ENCODE results near the gene SSTR5.

The SSTR5 gene

DNA sequence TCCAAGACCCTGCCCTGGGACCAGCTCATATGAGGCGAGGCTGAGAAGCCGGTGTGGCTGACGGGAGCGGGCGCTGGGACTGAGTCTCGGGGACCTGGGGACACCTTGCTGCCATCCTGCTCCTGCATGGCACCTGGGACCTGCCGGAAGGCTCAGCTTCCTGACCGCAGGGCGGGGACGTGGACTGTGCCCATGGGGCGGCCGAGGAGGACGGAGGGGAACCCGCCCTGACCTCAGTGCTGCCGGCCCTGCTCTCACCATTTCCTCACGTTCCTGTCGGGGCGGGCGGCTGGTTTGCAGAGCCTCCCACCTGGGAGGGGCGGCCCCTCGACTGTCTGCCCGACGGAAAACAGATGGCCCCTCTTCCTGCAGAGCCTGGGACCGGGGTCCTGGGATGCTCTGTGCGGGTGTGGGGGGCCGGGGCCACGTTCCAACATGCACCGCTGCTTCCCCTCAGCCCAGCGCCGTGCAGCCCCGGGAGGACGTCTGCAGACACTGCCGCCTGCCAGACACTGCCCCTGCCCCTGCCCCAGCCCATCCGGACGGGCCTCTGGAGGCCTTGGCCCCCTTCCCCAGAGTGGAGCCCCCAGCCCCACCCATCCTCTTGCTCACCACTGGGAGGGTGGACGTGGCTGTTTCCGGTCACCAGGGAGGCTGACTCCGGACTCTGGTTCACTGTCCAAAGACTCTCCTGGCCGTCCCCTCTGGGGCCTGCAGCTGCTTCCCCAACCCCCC, 43.9 kb upstream of the SSTR5 start:
- no peak overlapping the region for H3K4me3 ChIP-seq
- H3K4me1 ChIP-seq: peaks cover 0 to 31% (median 25%) of the 10 kb centered on the region in 10 experiments; a peak in 16 of 20 replicates
- no peak for TF ChIP-seq Cebpa-rat (IDR thresholded peaks at IDR 0.05)
- H3K9me3 ChIP-seq (replicated peaks in 1 of 11): peaks cover 0 to 15% (median 9%) of the 10 kb centered on the region in 11 experiments; a peak in 11 of 22 replicates
- H3K36me3 ChIP-seq: no peaks in the 10 kb centered on the region
- peaks cover 84 to 100% (median 89%) of the 10 kb centered on the region in 11 experiments for H3K27me3 ChIP-seq
- no peak overlapping the region for H3K9ac ChIP-seq
- H3K4me2 ChIP-seq: peak overlapping the region in 7 of 11 experiments; percentile 12 to 74 (median 39); a peak in 9 of 22 replicates
- H3K27ac ChIP-seq: no peak overlapping the region
- H4K20me1 ChIP-seq: peaks cover 0 to 83% (median 39%) of the 10 kb centered on the region in 11 experiments; a peak in 17 of 22 replicates

DNA sequence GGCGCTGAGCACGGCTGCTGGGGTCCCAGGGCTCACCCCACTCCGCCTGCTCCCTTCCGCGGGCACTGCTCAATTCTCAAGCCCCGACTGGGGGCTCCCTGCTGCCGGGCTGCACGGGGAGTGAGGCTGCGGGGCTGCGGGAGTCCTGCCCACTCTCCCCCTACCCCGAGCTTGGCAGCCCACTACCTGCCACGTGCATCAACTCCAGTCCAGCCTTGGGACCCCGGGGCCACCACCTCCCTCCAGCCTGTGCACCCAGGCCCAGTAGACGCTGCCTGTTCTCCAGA, 43.3 kb upstream of the SSTR5 start:
- Histone ChIP-seq H3K9ac (no peak overlapping the region), H3K4me1 (peaks cover 0 to 31% (median 25%) of the 10 kb centered on the region in 10 experiments; a peak in 16 of 20 replicates), H3K4me2 (peak overlapping the region in 5 of 11 experiments; percentile 28 to 74 (median 43); a peak in 9 of 22 replicates), H3K27me3 (peaks cover 79 to 95% (median 84%) of the 10 kb centered on the region in 11 experiments), H3K4me3 (no peak overlapping the region), H3K9me3 (replicated peaks in 1 of 11) (peaks cover 0 to 20% (median 12%) of the 10 kb centered on the region in 11 experiments; a peak in 11 of 22 replicates), H3K36me3 (no peaks in the 10 kb centered on the region), H3K27ac (no peak overlapping the region), H4K20me1 (peaks cover 0 to 78% (median 37%) of the 10 kb centered on the region in 11 experiments; a peak in 17 of 22 replicates)
- no peak for TF ChIP-seq Cebpa-rat (IDR thresholded peaks at IDR 0.05)

- Histone ChIP-seq H3K27ac (no peak overlapping the region), H4K20me1 (peaks cover 0 to 72% (median 33%) of the 10 kb centered on the region in 11 experiments; a peak in 17 of 22 replicates), H3K27me3 (peaks cover 69 to 94% (median 79%) of the 10 kb centered on the region in 11 experiments), H3K4me1 (peaks cover 0 to 31% (median 25%) of the 10 kb centered on the region in 10 experiments; a peak in 16 of 20 replicates), H3K9me3 (replicated peaks in 1 of 11) (peaks cover 0 to 22% (median 12%) of the 10 kb centered on the region in 11 experiments; a peak in 11 of 22 replicates), H3K4me3 (peak overlapping the region in 1 of 10 experiments; percentile 38; a peak in 2 of 20 replicates), H3K36me3 (no peaks in the 10 kb centered on the region), H3K4me2 (peak overlapping the region; percentile 3 to 75 (median 64); a peak in 18 of 22 replicates), H3K9ac (no peak overlapping the region)
- TF ChIP-seq Cebpa-rat (IDR thresholded peaks at IDR 0.05): no peak
Observed at GRCh38 chr16:1030473-1030901, 42.1 kb upstream of the SSTR5 start.

- Histone ChIP-seq H4K20me1 (peaks cover 0 to 72% (median 37%) of the 10 kb centered on the region in 11 experiments; a peak in 17 of 22 replicates), H3K27me3 (peaks cover 67 to 94% (median 79%) of the 10 kb centered on the region in 11 experiments), H3K4me1 (peaks cover 9 to 39% (median 33%) of the 10 kb centered on the region in 10 experiments), H3K4me2 (no peak overlapping the region), H3K36me3 (no peaks in the 10 kb centered on the region), H3K9me3 (replicated peaks in 1 of 11) (peaks cover 0 to 22% (median 12%) of the 10 kb centered on the region in 11 experiments; a peak in 11 of 22 replicates), H3K4me3 (no peak overlapping the region), H3K27ac (no peak overlapping the region), H3K9ac (no peak overlapping the region)
- TF ChIP-seq Cebpa-rat (IDR thresholded peaks at IDR 0.05): no peak
Observed at GRCh38 chr16:1031666-1032065, 40.9 kb upstream of the SSTR5 start.

- Histone ChIP-seq H3K9ac (no peak overlapping the region), H3K36me3 (no peaks in the 10 kb centered on the region), H3K27me3 (peaks cover 63 to 92% (median 76%) of the 10 kb centered on the region in 11 experiments), H3K27ac (no peak overlapping the region), H3K4me1 (peaks cover 17 to 47% (median 42%) of the 10 kb centered on the region in 10 experiments), H3K9me3 (replicated peaks in 1 of 11) (peaks cover 0 to 22% (median 12%) of the 10 kb centered on the region in 11 experiments; a peak in 11 of 22 replicates), H4K20me1 (peaks cover 0 to 69% (median 35%) of the 10 kb centered on the region in 11 experiments; a peak in 17 of 22 replicates), H3K4me2 (no peak overlapping the region), H3K4me3 (no peak overlapping the region)
- TF ChIP-seq Cebpa-rat (IDR thresholded peaks at IDR 0.05): no peak
Observed at GRCh38 chr16:1032607-1033006, 39.9 kb upstream of the SSTR5 start.

DNA sequence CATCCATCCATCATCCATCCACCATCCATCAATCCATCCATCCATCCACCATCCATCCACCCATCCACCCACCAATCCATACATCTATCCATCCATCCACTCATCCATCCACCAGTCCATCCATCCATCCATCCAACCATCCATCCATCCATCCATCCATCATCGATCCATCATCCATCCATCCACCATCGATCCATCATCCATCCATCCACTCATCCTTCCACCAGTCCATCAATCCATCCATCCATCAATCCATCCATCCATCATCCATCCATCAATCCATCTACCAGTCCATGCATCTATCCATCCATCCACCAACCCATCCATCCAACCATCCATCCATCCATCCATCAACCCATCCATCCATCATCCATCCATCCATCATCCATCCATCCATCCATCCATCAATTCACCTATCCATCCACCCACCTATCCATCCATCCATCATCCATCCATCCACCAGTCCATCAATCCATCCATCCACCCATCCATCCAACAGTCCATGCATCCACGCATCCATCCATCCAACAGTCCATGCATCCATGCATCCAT, 39.3 kb upstream of the SSTR5 start:
- Histone ChIP-seq H3K27me3 (peaks cover 63 to 92% (median 76%) of the 10 kb centered on the region in 11 experiments), H3K9me3 (replicated peaks in 1 of 11) (peaks cover 0 to 22% (median 12%) of the 10 kb centered on the region in 11 experiments; a peak in 11 of 22 replicates), H3K4me2 (no peak overlapping the region), H3K36me3 (no peaks in the 10 kb centered on the region), H3K9ac (no peak overlapping the region), H3K27ac (no peak overlapping the region), H4K20me1 (peaks cover 0 to 69% (median 38%) of the 10 kb centered on the region in 11 experiments; a peak in 17 of 22 replicates), H3K4me3 (no peak overlapping the region), H3K4me1 (peaks cover 19 to 53% (median 47%) of the 10 kb centered on the region in 10 experiments)
- no peak for TF ChIP-seq Cebpa-rat (IDR thresholded peaks at IDR 0.05)

DNA sequence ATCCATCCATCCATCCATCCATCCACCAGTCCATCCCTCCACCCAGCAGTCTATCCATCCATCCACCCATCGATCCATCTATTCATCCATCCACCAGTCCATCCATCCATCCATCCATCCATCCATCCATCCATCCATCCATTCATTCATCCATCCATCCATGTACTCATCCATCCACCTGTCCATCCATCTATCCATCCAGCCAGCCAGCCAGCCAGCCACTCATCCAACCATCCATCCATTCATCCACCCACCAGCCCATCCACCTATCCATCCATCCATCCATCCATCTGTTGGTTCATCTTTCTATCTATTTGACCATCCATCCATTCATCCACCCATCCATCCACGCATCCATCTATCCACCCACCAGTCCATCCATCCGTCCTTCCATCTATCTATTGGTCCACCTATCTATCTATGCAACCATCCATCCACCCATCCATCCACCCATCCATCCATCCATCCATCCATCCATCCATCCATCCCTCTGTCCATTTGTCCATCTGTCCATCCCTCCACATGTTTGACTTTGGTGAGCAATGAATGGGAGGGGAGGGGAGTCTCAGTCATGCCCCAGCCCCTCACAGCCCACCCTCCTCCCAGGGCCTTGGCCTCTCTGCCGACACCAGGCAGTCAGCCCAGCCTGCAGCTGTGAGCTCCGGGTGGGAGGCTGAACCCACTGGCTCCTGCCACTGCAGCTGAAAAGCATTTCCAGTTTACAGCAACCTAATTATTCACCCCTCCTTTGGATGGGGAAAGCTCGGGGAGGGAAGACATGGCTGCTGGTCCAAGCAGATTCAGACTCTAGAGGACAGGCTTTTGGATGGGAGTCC, 38.1 kb upstream of the SSTR5 start:
- Histone ChIP-seq H3K4me3 (no peak overlapping the region), H3K27ac (no peak overlapping the region), H3K4me2 (no peak overlapping the region), H3K27me3 (peaks cover 62 to 92% (median 75%) of the 10 kb centered on the region in 11 experiments), H3K9me3 (replicated peaks in 1 of 11) (peaks cover 0 to 22% (median 12%) of the 10 kb centered on the region in 11 experiments; a peak in 11 of 22 replicates), H3K4me1 (peaks cover 19 to 47% (median 38%) of the 10 kb centered on the region in 10 experiments), H3K36me3 (no peaks in the 10 kb centered on the region), H4K20me1 (peaks cover 0 to 69% (median 29%) of the 10 kb centered on the region in 11 experiments; a peak in 17 of 22 replicates), H3K9ac (no peak overlapping the region)
- TF ChIP-seq Cebpa-rat (IDR thresholded peaks at IDR 0.05): no peak

DNA sequence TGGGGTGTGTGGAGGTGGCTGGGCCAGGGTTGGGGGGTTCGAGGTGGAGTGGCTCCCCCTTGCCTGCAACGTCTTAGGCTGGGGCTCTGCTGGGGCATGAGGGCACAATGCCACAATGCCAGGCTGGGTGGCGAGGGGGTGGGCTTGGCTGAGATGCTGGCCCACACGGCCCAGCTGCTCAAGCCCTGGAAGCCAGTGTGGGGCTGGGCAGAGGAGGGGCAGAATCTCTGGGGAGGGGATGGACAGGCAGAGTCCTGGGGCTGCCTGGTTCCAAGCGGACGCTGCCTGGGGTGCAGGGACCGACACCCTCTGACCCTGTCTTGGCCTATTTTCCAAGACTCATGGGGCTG, 37.5 kb upstream of the SSTR5 start:
- Histone ChIP-seq H3K9ac (no peak overlapping the region), H3K4me3 (no peak overlapping the region), H3K27me3 (peaks cover 56 to 92% (median 75%) of the 10 kb centered on the region in 11 experiments), H3K4me2 (no peak overlapping the region), H3K36me3 (no peaks in the 10 kb centered on the region), H3K4me1 (peaks cover 19 to 41% (median 36%) of the 10 kb centered on the region in 10 experiments), H3K9me3 (replicated peaks in 1 of 11) (peaks cover 0 to 22% (median 12%) of the 10 kb centered on the region in 11 experiments; a peak in 11 of 22 replicates), H3K27ac (no peak overlapping the region), H4K20me1 (peaks cover 0 to 72% (median 27%) of the 10 kb centered on the region in 11 experiments; a peak in 16 of 22 replicates)
- no peak for TF ChIP-seq Cebpa-rat (IDR thresholded peaks at IDR 0.05)

Data from BLaER1 treated with 17β-estradiol and CSF1 and Interleukin-3, amounts not matched to agents 10 nM and 100 nM (cell line).